GM12874 (cell line): Measurements from ENCODE around the gene NKX2-3.

Experiments used
- CTCF ChIP-seq: IDR thresholded peaks from 2 replicates; pipeline ENCODE4 v1.5.1; 2011; ENCODE audit warnings: low read depth, mild to moderate bottlenecking, control low read depth, low read length, moderate library complexity; ENCODE audit not compliant: insufficient read depth

The NKX2-3 gene

DNA sequence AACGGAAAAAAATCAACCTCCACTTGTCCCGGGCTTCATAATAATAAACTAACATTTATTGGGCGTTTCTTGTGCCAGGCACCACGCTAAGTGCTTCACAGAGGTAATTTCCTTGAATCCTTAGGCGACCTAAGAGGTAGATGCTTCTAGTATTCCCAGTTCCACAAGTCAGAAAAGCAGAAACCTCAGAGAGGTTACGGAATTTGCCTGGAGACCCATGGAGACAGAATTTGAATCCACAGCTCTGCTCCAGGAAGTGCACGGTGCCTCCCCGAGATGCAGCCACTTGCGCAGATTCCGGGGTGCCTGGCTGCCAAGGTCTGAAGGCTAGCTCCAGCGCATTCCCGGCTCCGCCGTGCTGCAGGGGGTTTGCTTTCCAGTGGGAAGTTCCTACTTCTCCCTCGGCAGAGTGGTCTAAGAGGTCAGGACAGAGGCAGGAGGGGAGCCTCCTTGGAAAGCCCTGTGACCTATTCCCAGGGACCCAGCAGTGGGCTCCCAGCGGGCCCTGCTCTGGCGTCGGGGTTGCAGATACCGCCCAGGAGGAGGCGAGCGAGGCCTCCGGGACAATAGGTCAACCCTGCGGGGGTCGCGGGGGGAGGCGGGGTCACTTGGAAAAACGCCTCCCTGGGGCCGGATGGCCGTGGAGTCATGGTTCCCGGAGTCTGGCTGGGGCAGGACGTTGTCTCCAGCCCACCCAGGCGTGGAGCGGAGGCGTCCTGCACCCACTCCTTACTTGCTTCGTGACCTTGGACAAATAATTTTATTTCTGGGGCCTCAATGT lies 10.1 kb upstream of the NKX2-3 start:
- no peak for TF ChIP-seq CTCF

- TF ChIP-seq CTCF = no peak
Measured at GRCh38 chr10:99523251-99523773, 9.4 kb upstream of the NKX2-3 start.

DNA sequence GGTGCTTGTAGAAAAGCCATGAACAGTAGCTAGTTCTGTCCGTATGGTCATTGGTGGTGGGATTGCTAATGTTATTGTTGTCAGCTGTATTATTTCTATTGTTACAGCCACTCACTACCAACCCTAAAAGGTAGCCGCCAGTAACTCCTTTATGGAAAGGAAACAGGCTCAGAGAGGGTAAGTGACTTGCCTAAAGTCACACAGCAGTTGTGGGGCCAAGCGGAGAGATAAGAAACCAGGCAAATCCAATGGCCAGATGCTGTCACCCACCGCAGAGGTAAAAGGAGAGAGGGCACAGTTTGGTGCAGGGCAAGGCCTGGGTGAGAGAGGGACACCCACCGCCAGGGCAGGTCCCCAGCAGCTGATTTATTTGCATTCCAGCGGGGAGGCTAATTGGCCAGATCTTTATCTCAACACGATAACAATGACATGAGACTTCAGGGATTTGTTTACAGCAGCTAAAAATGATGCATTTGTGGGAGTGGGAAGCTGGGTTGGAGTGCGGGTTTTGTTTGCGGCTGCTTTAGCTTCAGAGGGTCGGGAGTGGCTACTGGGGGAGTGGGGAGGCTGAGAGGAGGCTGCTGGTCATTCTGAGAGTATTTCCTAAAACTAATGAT lies 8.6 kb upstream of the NKX2-3 start:
- TF ChIP-seq CTCF = no peak

DNA sequence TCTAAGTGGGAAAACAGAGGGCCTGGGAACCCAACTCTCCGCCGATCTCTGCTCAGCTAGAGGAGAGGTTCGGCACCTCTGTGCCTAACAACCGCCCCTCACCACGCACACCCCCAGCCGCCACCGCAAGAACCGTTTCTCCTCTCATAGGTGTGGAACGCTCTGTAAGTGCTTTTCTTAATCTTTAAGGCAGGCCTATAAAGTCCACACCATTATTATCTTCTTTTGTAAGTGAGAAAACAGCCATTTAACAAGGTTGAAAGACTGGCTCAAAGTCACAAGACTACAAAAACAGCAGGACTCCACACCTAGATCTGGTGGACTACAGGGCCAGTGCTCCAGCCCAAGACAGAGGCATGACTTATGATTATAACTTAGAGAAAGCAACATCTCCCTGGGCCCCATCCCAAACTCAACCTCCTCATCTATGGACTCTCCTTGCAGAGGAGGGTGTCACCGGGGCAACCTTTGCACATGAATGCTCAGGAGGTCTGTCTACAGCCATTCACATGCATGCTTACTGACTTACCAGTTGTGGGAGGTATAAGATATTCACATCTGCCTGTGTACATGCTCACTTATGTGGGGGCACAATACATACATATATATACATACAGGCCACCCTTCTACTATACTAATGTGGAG lies 7.9 kb upstream of the NKX2-3 start:
- no peak for TF ChIP-seq CTCF

- no peak for TF ChIP-seq CTCF
Measured at GRCh38 chr10:99525897-99526296, 6.8 kb upstream of the NKX2-3 start.

DNA sequence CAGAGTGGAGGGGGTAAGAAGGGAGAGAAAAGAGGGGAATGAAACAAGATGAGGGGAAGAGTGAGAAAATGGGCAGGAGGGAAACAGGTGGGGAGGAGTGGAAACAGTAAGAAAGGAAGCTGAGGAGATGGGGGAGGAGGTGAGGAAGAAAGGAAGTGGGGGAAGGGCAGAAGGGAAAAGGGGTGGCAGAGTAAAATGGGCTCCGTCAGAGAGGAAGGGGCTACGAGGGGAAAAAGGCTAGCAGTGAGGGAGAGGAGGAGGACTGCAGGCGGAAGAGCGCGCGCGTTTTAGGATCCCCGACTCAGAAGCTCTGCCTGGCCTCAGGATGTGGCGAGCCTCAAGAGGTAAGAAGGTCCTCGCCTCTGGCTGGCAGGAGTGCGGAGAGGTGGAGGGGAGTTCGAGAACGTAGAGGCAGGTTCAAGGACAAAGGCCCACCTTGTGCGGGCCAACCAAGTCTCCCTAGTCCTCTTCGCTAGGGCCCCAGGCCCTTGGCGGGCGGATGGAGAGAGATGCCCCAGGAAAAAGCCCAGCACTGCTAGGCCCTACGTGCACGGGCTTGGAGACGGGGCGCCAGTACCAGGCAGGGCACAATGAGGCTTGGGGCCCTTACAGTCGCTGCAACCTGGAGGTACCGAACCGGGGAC lies 5.8 kb upstream of the NKX2-3 start:
- TF ChIP-seq CTCF = no peak
